ENCODE data around the gene EMP2.
"Not testable (repeated sequence)": the region's sequence is repeated elsewhere in the genome, so short reads cannot be mapped to it uniquely, and the experiment has no call there.

EMP2 gene

GRCh38 chr16:10579965-10580882 is at the start of gene EMP2:
Gene EMP2 (minus strand): TSS chr16:10580598. CDS start chr16:10547617, 32,981 bp downstream.
- no peak for DNase-seq

GRCh38 chr16:10629592-10629963 is 49.2 kb upstream of the EMP2 start:
- no peak for DNase-seq

GRCh38 chr16:10625595-10626357 is 45.4 kb upstream of the EMP2 start:
- no peak for DNase-seq

GRCh38 chr16:10624527-10624926 is 44.1 kb upstream of the EMP2 start:
- no peak for DNase-seq

- no peak for DNase-seq
These were observed 42.7 kb upstream of the EMP2 start for GRCh38 chr16:10623059-10623458.

- DNase-seq, result no peak
These were observed 41.9 kb upstream of the EMP2 start for GRCh38 chr16:10622036-10622921.

- not testable (repeated sequence) for DNase-seq
These were observed 41.0 kb upstream of the EMP2 start for GRCh38 chr16:10621216-10621949.

GRCh38 chr16:10620120-10620519 is 39.7 kb upstream of the EMP2 start:
- DNase-seq, result no peak

- no peak for DNase-seq
These were observed 39.0 kb upstream of the EMP2 start for GRCh38 chr16:10619271-10619849.

GRCh38 chr16:10618710-10619209 is 38.4 kb upstream of the EMP2 start:
- no peak for DNase-seq

- DNase-seq, result no peak
These were observed 37.4 kb upstream of the EMP2 start for GRCh38 chr16:10617662-10618420.

GRCh38 chr16:10616756-10617640 is 36.6 kb upstream of the EMP2 start:
- DNase-seq, result no peak

GRCh38 chr16:10616419-10616755 is 36.0 kb upstream of the EMP2 start:
- DNase-seq, result no peak

- DNase-seq, result no peak
These were observed 34.3 kb upstream of the EMP2 start for GRCh38 chr16:10614685-10615084.

GRCh38 chr16:10613785-10614485 is 33.5 kb upstream of the EMP2 start:
- no peak for DNase-seq

GRCh38 chr16:10612649-10613179 is 32.3 kb upstream of the EMP2 start:
- no peak for DNase-seq

GRCh38 chr16:10611825-10612342 is 31.5 kb upstream of the EMP2 start:
- DNase-seq, result no peak

GRCh38 chr16:10610499-10611184 is 30.2 kb upstream of the EMP2 start:
- DNase-seq, result no peak
